ENCODE measurements around the gene PLEKHG1.
A peak's percentile ranks its signal among the peaks of the same experiment; 100 is the strongest.

The PLEKHG1 gene

GRCh38 chr6:150589852-150590251, 9.8 kb upstream of the PLEKHG1 start:
- DNase-seq (ENCODE audit: low spot score): no peak

- no peak for DNase-seq (ENCODE audit: low spot score)
Measured at GRCh38 chr6:150590446-150590845, 9.2 kb upstream of the PLEKHG1 start.

DNA sequence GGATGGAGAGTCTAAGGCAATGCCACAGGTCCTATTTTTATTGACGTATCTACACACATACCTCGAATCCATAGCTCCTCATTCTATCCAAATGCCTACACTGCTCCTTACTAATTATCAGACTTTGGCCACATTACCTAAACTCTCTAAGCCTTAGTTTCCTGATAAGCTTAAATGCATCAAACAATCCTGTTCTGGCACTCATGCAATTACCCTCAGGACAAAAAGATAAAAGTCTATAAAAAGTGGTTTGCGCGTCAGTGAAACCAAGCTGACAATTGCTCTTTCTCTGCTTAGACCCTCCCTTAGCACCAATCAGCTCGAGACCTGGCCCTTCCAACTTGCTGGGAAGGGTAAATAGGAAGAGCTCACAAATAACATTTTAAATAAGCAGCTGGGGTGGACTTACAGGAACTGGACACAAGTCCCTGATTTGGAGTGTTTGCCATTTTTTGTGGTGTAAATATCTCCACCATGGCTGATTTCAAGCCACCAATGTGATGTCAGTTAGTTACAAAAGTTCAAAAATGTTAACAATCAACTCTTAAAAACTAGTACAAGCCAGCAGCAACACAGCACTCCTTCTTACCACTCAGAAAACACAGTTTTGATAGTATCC, 7.2 kb upstream of the PLEKHG1 start:
- no peak for DNase-seq (ENCODE audit: low spot score)

- no peak for DNase-seq (ENCODE audit: low spot score)
Measured at GRCh38 chr6:150593119-150593518, 6.6 kb upstream of the PLEKHG1 start.

DNA sequence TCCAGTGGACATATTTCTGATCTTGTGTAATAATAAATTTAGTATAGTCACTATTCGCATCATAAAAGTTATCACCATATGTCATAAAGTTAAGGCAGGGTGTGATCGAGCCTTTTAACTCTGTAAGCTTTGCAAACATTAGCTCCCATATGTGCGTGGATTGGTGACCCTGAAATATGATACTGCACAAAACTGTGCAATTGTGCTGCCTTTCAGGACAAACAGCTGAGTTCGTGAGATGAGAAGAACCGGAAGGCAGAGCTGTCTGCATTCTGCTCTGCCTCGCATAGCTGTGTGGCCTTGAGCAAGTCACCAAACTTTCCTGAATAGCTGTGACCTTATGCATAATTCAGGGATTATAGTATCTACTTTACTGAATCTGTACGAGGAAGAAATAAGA, 3.2 kb upstream of the PLEKHG1 start:
- peak; percentile 53 for DNase-seq (ENCODE audit: low spot score)

DNA sequence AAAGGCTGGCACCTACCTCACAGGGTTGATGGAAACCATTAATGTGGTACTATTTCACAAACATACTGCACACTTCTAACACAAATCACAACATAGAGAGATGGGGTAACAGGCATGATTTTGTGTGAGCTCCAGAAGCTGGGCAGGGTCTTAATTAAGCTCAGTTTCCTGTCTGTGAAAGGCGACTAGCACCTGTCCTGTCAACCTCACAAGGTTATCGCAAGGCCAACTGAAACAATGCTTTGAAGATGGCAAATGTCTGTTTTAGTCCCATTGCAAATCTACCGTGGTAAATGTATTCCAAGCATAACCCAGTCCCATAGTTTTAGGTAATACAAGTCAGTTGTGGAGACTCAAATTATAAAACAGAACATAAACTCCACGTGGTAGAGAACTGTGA, 1.3 kb upstream of the PLEKHG1 start:
- no peak for DNase-seq (ENCODE audit: low spot score)

- DNase-seq (ENCODE audit: low spot score): no peak
Measured at GRCh38 chr6:150598858-150599198, 857 bp upstream of the PLEKHG1 start.

DNA sequence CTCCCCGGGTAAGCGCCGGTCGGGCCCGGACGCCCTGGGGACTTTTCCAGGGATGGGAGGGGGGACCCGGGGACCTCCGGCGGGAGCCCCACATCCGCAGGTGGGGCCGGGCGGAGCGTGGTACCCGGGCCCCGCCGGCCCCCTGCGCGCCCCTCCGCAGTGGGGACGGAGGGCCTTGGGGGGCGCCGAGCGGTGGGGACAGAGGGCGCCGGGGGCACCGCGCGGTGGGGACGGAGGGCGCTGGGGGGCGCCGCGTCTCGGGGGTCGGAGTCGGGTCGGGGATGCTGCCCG, 270 bp downstream of the PLEKHG1 start:
- DNase-seq (ENCODE audit: low spot score): no peak

DNA sequence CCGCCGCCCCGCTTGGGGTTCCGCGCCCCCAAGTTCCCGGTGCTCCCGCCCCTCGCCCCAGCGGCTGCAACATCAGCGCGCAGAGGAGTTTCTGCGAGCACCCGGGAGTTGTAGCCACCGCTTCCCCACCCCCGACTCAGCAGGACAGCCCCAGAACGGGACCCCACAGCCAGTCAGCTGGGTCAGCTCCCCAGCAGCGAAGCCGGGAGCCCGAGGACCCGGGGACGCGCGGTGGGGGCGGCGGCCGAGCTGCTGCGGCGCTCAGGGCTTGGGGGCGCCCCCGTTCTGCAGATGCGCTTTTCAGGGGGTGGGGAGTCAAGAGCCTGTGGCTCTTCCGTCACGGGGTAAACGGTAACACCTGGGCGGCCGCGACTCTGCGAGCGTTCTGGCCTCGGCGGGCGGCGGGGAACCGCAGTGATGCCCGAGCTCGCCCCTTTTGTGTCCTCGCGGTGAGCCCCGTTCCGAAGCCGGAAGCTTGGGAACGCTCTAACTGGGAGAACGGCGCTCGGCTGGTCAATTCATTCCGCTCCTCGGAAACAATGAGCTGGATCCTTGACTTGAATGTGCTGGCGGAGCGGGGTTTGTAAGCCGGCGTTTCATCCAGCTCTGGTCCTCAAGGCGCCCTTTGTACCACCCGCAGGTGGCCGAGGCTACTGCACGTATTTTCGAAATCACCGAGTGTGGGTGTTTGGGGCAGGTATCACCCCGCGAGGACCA, 774 bp downstream of the PLEKHG1 start:
- peak; percentile 96 for DNase-seq (ENCODE audit: low spot score)

DNA sequence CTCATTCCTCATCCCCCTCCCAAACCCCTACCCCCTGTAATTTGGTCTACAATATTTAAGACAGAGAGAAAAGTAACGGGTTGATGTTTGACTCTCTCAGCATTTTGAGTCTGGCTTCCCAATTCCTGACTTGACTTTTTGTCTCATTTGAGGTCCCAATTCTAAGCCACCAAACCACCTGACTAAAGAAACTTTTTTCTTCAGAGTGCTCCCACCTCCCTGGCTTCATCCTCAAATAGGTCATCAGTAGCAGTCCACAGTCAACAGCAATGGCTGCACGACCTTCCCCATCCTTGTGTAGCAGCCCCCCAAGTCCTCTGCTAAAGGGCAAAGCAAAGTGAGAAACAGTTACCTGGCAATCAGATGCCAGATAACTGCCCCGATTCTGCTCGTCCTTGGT, 1.8 kb downstream of the PLEKHG1 start:
- no peak for DNase-seq (ENCODE audit: low spot score)

- DNase-seq (ENCODE audit: low spot score): no peak
Measured at GRCh38 chr6:150603176-150603575, 3.5 kb downstream of the PLEKHG1 start.

GRCh38 chr6:150604467-150604866, 4.8 kb downstream of the PLEKHG1 start:
- no peak for DNase-seq (ENCODE audit: low spot score)

DNA sequence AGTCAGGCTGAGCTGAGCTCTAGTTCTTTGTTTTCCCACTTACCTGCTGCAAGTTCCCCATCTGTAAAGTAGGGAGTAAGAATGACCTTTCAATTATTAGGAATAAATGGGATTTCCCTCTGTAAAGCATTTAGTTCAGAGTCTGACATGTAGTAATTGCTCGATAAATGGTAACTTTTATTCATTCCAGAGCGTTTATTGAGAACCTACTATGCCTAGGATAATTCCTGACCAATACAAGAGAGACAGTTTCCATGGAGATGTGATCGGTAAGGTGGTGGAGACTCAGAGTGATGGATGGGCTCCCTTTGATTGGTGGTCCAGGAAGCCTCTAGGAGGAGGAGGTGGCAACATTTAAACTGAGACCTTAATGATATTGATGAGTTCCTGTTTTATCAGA, 5.6 kb downstream of the PLEKHG1 start:
- DNase-seq (ENCODE audit: low spot score): no peak

DNA sequence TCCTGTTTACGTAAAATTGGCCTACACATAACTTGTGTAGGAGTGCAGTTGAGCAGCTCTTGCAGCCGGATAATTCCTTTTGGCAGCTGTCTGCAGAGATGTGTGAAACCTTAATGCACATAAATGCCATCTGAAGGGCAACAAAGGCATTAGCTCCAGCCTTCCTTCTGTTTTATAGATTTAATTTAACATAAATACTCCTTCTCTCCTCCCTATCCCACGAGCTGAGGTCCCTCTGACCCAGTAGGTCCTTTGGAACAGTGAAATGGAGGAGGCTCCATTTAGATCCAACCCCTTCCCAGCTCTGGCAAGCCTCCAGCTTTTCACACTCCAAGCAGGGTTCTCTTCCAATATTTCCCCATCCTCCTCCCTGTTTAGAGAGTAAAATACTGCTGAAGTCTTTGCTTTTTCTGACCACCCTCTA, 6.5 kb downstream of the PLEKHG1 start:
- no peak for DNase-seq (ENCODE audit: low spot score)

DNA sequence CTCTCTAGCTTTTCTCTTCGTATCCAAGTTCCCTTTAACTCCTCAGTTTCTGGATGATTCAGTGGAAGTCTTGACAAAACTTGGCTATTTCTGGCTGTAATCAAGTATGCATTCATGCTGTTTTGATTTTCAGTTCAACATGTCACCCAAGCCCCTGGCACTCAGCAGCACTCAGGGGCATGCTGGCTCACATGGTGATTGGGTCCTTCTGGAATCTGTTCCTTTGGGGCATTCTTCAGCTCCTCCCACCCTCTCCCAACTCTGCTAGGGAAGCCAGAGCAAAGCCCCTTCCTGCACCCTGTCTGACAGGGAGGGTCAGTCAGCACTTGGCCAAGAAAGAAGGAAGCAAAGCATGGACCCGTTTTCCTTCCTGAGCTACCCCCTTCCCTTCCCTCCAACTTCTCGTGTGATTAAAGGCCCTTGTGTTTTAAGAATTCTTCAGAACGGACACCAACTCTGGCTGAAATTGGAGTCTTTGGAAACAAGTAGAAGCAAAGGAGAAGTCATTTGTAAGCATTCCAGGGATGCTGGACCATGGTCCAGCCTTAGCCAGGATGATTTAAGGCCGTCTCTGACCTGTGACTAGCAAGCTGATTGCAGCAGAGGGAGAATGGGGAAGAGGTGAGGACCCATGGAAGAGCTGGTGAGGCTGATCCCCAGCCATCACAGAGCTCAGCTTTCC, 7.1 kb downstream of the PLEKHG1 start:
- no peak for DNase-seq (ENCODE audit: low spot score)

DNA sequence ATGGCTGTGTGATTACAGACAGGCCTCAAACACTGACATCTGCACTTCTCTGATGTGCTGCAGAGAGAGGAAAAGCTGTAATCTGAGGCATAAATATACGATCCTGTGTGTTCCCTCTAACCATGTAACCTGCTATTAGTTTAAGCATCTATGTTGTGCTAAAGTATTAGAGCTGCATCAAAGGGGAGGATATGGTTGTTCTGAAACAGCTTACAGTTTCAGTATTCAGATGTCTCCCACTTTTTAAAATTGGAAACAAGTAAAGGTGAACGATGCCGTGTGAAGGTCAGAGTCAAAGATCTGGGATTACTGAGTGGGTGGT, 7.6 kb downstream of the PLEKHG1 start:
- no peak for DNase-seq (ENCODE audit: low spot score)

GRCh38 chr6:150610584-150610983, 10.9 kb downstream of the PLEKHG1 start:
- DNase-seq (ENCODE audit: low spot score): no peak

GRCh38 chr6:150613269-150613668, 13.6 kb downstream of the PLEKHG1 start:
- no peak for DNase-seq (ENCODE audit: low spot score)

GRCh38 chr6:150615967-150616366, 16.3 kb downstream of the PLEKHG1 start:
- no peak for DNase-seq (ENCODE audit: low spot score)

DNA sequence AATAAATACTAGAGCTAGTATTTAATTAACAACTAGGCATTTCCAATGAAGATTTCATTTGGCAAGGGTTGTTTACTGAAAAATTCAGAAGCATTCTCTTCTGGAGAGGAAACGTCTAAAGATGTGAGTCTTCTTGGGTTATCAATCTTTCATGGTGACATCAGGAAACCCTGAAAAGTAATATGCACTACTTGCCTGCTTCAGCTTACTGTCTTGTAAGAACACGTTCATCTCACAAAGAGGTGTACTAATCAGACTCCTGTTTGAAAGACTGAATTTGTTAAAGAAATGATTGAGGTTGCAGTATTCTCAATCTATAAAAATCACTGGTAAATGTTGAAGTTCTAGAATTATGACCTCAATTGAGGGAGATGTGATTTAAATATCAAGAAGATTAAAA, 16.9 kb downstream of the PLEKHG1 start:
- DNase-seq (ENCODE audit: low spot score): no peak

DNA sequence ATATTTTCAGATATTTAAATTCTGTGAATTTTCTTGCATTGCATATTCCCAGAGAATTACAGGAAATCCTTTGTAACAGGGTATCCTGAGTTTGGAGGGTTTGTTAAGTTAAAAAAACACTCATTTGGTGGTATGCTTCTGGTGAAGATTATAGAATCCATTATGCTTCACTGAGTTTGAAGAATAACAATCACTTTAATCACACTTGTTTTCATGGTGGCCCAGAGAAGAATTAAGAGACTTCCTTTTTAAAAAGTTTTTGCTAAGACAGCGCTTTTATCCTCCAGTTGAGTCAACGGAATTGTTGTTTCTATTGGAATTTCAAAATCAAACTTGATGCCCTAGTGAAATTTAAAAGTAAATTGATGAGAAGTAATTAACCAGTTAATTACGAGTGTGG, 17.4 kb downstream of the PLEKHG1 start:
- DNase-seq (ENCODE audit: low spot score): no peak

DNA sequence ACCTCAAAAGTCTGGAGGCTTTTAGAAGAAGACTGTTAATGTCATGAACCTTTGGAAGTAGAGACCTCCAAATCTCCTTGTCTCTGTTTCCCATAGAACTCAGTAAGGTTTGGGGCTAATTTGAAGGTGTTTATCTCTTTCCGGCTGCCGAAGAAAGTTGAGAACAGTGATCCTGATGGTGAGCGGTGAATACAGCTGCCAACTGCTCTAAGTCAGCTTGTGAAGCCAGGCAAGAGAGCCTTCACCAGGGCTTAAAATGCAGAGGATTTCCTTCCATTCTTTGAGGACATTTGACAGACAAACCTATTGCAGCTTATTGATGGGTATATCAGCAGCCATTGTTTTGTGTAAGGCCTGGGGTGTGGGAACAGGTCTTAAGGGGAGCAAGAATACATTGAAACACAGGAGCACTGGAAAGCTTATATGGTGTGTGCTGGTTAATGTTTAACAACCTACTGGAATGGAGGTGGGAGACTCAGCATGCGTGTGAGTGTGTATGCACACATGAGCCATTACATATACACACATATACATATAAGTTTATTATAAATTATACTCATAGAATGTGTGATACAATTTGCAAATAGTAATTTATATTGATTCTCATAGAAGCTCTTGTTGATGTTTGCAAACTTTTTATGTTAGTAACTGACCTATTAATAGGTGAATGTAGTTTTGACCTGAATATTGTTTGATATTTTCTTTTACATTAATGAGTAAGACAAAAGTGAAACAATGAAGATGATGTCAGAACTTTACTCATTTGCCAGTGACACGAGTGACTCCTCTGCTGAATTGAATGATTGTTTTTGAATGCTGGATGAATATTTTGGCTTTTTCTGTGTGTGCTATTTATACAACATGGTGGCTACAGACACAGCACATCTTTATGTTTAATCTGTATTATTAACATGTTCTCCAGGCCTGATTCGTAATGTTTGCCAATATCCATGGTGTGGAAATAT, 18.1 kb downstream of the PLEKHG1 start:
- DNase-seq (ENCODE audit: low spot score): no peak

DNA sequence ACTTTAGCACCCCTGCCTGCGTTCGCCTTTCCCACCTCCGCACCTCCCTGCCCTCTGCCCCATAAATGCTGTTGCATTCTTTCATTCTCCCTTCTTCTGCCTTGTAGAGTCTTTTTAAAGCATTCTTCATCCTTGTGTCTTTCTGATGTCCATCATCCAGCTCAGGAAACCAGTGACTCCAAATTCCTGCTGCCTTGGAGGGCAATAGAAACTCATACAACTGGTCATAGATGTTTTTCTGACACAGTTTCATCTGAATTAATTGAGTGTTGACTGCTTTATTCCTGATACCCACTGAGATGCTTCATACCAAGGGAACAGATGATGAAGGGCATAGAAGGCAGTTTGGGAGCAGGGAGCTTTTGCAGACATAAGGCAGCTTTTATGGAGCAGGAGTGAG, 19.6 kb downstream of the PLEKHG1 start:
- no peak for DNase-seq (ENCODE audit: low spot score)

All from HuH-7 (cell line).